GF-D8 (cell line): ENCODE data around the gene LRRC9.
"Not testable (repeated sequence)": the region's sequence is repeated elsewhere in the genome, so short reads cannot be mapped to it uniquely, and the experiment has no call there.

Experiments
- DNase-seq: peaks from one replicate; lab custom pipeline; 2025; lab: John Stamatoyannopoulos, UW

The LRRC9 gene

GRCh38 chr14:59919570-59920377 lies at the start of gene LRRC9:
LRRC9 (plus strand) TSS chr14:59920144.
- no peak for DNase-seq

- DNase-seq: no peak
Measured at GRCh38 chr14:59870277-59871165, 49.4 kb upstream of the LRRC9 start, which contains the start of gene RTN1. RTN1 (minus strand) TSS chr14:59870776; CDS start chr14:59870630, 146 bp downstream.

GRCh38 chr14:59871166-59871495 lies 48.8 kb upstream of the LRRC9 start:
- DNase-seq: no peak

GRCh38 chr14:59882957-59883356 lies 37.0 kb upstream of the LRRC9 start:
- DNase-seq: no peak

- DNase-seq: no peak
Measured at GRCh38 chr14:59890676-59891075, 29.3 kb upstream of the LRRC9 start.

GRCh38 chr14:59895721-59896120 lies 24.2 kb upstream of the LRRC9 start:
- DNase-seq: no peak

- DNase-seq: no peak
Measured at GRCh38 chr14:59897757-59898383, 22.1 kb upstream of the LRRC9 start.

GRCh38 chr14:59900556-59900955 lies 19.4 kb upstream of the LRRC9 start:
- no peak for DNase-seq

- DNase-seq: no peak
Measured at GRCh38 chr14:59904184-59904583, 15.8 kb upstream of the LRRC9 start.

GRCh38 chr14:59905188-59905587 lies 14.8 kb upstream of the LRRC9 start:
- DNase-seq: no peak

- no peak for DNase-seq
Measured at GRCh38 chr14:59912443-59912842, 7.5 kb upstream of the LRRC9 start.

- no peak for DNase-seq
Measured at GRCh38 chr14:59913187-59913586, 6.8 kb upstream of the LRRC9 start.

GRCh38 chr14:59918824-59919569 lies 947 bp upstream of the LRRC9 start:
- DNase-seq: no peak

GRCh38 chr14:59920378-59920683 lies 387 bp downstream of the LRRC9 start:
- DNase-seq: no peak

- no peak for DNase-seq
Measured at GRCh38 chr14:59925797-59926196, 5.9 kb downstream of the LRRC9 start.

GRCh38 chr14:59926534-59926933 lies 6.6 kb downstream of the LRRC9 start:
- DNase-seq: no peak

GRCh38 chr14:59931237-59931636 lies 11.3 kb downstream of the LRRC9 start:
- no peak for DNase-seq

GRCh38 chr14:59936145-59936544 lies 16.2 kb downstream of the LRRC9 start:
- DNase-seq: no peak

- no peak for DNase-seq
Measured at GRCh38 chr14:59939828-59940227, 19.9 kb downstream of the LRRC9 start.

GRCh38 chr14:59942296-59942862 lies 22.4 kb downstream of the LRRC9 start:
- DNase-seq: not testable (repeated sequence)

- DNase-seq: no peak
Measured at GRCh38 chr14:59944909-59945308, 25.0 kb downstream of the LRRC9 start.

GRCh38 chr14:59952141-59952540 lies 32.2 kb downstream of the LRRC9 start:
- not testable (repeated sequence) for DNase-seq
